Inferior parietal cortex (tissue), 1 donor: ENCODE results near the gene CHD9.

ENCODE experiments used
- DNase-seq: peaks from one replicate; pipeline ENCODE4 v3.0.0-alpha.2; 2016; ENCODE audit errors: extremely low spot score

The CHD9 gene

GRCh38 chr16:53091466-53092211, 36.8 kb downstream of the CHD9 start:
- peak; percentile 90 for DNase-seq

GRCh38 chr16:53092284-53092683, 37.5 kb downstream of the CHD9 start:
- no peak for DNase-seq

- no peak for DNase-seq
Measured at GRCh38 chr16:53093162-53093744, 38.5 kb downstream of the CHD9 start.

GRCh38 chr16:53094013-53094630, 39.3 kb downstream of the CHD9 start:
- DNase-seq = no peak

- DNase-seq = no peak
Measured at GRCh38 chr16:53097190-53097589, 42.4 kb downstream of the CHD9 start.

GRCh38 chr16:53098526-53099317, 43.9 kb downstream of the CHD9 start:
- DNase-seq = peak; percentile 59

- DNase-seq = peak; percentile 70
Measured at GRCh38 chr16:53099318-53100130, 44.7 kb downstream of the CHD9 start.

- no peak for DNase-seq
Measured at GRCh38 chr16:53100131-53100748, 45.4 kb downstream of the CHD9 start.

GRCh38 chr16:53100889-53101288, 46.1 kb downstream of the CHD9 start:
- DNase-seq = no peak

GRCh38 chr16:53103811-53104210, 49.0 kb downstream of the CHD9 start:
- no peak for DNase-seq

- no peak for DNase-seq
Measured at GRCh38 chr16:53105565-53105964, 50.8 kb downstream of the CHD9 start.

- no peak for DNase-seq
Measured at GRCh38 chr16:53111078-53111791, 56.4 kb downstream of the CHD9 start.

- DNase-seq = no peak
Measured at GRCh38 chr16:53112015-53112414, 57.2 kb downstream of the CHD9 start.

- no peak for DNase-seq
Measured at GRCh38 chr16:53115047-53115446, 60.3 kb downstream of the CHD9 start.

- DNase-seq = no peak
Measured at GRCh38 chr16:53115773-53116172, 61.0 kb downstream of the CHD9 start.

GRCh38 chr16:53121043-53121620, 66.3 kb downstream of the CHD9 start:
- no peak for DNase-seq

- DNase-seq = no peak
Measured at GRCh38 chr16:53121661-53122060, 66.9 kb downstream of the CHD9 start.

GRCh38 chr16:53123747-53124146, 69.0 kb downstream of the CHD9 start:
- no peak for DNase-seq

GRCh38 chr16:53126390-53126789, 71.6 kb downstream of the CHD9 start:
- no peak for DNase-seq
